ENCODE measurements around the gene CACNG4. TPM values are rescaled to one million over a fixed set of nuclear protein-coding genes. Genes with fewer than 3 reads are reported as not detected.

CACNG4 gene
- polyA plus RNA-seq, 12 donors = 5.6 to 16.3 (median 9.0) TPM; not detected in 1

DNA sequence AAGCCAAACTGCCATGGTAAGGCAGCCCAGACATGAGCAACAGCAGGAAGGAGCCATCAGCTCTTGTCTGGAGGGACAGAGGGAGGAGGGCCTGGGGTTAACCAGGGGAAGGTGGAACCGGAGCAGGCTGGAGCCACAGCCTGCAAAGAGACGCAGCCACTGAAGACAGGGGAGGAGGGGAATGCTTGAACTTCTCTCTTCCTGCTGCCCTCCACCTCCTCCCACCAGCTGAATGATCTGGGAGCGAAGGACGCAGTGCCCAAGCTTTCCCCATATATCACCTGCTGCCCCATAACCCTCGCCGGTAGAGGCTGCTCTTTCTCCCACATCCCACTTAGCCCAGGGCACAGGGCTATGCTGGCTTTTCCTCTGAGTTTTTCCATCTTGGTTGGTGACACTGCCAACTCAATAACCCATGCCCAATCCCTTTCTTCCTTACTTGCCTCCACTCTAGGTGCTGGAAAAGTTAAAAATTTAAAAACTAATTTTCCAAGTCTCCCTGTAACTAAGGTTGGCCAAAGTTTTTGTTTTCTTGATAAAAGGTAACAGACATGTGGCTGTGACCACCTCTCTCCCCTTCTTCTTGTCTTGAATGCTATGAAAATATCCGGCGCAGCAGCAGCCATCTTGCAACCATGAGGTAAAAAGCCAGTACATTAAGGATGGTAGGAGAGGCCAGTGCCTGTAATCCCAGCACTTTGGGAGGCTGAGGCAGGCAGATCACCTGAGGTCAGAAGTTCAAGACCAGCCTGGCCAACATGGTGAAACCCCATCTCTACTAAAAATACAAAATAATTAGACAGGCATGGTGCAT is 21.8 kb upstream of the CACNG4 start:
- no peak for DNase-seq

DNA sequence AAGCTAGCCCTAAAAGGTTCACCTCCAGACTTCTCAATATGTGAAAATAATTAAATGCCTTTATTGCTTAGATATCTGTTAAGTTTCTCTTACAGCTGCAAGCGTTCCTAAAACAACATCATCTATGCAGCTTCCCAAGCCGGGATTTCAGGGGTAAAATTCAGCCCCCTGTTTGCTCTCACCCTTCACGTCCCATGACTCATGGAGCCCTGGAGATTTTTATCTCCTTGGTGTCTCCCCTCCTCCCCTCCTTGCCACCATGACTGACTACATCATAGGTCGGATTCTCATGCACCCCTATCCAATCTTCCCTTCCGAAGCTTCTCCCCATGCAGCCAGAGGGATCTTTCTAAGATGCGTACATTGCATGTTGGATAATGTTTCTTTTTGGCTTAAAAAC is 21.0 kb upstream of the CACNG4 start:
- no peak for DNase-seq

DNA sequence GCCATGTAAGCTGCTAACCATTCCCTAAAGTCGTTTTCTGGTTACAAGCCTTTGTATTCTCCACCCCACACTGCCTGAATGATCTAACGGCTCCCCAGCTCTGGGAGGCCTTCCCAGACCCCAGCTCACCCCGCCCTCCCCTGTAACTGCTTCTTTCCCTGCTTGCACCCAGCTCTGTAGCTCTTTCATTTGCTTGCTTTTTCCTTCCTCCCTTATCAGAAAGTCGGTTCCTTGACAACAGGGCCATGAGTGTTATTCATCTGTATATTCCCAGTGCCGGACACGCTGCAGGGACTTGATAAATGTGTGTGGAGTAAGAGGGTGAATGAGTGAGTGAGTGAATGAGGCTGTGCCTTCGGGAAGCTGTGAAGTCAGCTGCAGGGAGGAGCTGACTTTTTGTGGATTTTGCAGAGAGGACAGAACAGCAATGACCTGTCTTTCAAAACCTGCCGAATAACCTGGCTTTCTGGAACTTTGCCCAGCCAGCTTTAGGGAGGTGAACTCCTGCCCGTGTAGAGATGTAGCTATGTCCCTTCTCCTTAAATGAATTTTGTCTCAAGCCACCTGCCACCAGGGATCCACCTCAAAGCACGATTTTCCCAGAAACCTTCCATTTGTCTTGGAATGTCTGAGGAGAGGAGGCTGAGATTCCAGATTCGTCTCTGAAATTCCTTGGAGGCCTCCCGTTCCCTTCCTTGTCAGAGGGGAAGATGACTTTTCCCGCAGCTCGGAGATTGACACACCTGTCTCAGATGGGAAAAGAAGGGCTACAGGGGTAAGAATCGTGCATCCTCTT is 20.0 kb upstream of the CACNG4 start:
- DNase-seq = peak; percentile 20

DNA sequence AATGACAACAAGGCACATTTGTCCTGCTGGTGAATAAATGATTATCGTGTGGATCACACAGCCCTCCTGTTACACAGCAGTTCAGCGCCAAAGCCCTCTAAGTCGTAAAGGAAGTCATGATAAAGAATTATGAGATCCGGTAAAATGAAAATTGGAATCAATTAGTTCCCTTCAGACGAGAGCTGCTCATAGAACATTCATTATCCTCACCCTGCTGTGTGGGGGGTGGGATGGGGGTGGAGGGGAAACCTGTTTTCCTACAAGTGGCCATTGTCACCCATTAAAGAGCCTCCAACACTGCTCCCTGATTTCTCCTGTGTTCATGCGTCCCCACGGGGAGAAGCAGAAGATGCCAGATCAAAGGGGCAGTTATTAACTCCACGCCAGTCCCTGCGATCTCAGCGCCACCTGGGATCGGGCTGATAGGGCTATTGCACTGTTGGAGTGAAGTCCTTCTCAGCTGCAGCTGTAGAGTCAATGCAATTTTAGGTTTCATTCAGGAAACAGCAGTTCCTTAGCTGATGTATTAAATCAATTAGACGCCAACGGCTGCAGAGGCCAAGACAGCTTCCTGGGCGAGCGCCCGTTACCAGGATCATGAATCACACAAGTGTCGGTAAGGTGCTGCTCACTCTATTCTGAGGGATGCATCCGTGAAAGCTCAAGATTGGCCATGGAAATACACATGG is 19.2 kb upstream of the CACNG4 start:
- DNase-seq = no peak

DNA sequence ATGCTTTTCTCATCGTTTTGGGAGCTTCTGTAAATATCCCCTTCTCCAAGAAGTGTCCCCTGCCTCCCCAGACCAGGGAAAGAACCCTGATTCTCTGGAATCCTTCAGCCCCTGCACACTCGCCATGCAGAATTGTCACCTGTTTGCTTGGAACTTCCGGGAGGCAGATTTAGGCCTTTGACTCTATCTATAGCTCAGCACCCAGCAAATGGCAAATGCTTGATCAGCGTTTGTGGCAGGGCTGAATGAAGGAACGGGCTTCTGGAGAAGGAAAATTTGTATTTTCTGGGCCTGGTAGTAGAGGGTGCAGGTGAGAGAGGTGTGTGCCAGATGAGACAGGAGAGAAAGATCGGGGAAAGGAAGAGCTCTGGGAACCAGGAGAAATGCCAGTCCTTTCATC is 18.3 kb upstream of the CACNG4 start:
- no peak for DNase-seq

DNA sequence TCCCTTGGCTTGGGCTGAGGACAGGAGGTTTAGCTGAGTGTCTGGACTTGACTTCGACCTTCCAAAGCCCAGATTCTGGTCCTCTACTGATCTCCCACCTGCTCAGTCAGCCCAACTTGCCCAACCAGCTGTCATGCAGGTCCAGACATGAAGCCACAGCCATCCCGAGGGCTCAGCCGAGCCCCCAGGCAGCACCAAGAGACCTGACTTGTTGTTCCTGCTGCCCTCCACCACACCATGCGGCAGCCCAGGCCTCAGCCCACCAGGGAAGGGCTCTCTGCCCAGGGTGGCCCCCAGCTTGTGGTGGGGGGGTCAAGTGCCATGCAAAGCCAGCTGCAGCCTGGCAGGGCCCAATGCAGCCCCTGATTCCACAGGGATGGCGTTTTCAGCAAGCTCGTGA is 17.2 kb upstream of the CACNG4 start:
- no peak for DNase-seq

DNA sequence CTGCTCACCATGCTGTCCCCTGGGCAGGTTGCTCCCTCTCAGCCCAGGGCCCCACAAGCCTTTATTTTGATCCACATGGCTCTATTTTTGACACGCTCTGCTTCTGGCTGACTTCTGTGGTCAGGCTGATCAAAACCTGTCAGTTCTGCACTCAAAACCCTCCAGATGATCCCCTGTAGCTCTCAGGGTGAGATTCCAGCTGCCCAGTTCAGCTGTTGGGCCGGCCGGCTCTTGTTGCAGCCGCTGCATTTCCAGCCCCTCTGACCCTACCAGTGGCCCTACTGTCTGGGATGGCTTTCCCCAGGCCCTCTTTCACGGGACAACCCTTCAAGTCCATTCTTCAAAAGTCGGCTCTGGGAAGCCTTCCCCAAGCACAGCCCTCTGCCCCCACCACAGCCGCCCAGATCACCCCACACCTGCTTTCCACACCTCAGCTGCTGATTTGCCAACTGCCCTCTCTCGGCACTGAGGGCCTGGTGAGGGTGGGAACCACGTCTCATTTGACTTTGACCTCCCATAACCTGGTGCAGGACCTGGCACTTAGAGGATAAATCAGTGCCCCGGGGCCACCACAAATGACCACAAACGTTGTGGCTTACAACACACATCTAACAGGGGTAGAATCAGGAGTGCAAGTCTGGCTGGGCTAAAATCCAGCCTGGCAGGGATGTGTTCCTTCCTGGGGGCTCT is 16.3 kb upstream of the CACNG4 start:
- DNase-seq = no peak

DNA sequence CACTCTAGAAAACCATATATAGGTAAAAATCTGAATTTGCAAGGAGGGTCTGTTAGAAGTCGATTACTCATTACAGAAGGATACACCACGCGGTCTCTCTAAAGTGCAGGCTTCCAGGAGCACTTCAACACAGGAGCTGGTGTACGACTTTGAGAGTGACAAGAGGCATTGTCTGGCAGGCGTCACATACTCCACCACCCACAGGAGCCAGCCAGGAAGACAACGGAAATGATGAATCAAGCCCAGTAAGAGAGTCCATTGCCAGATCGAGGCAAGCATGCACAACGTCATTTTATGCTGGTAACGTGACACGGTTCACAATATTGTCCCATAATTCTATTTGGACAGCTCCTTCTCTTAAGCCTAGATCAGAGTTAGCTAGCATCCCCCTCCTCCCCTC is 15.0 kb upstream of the CACNG4 start:
- DNase-seq = no peak

DNA sequence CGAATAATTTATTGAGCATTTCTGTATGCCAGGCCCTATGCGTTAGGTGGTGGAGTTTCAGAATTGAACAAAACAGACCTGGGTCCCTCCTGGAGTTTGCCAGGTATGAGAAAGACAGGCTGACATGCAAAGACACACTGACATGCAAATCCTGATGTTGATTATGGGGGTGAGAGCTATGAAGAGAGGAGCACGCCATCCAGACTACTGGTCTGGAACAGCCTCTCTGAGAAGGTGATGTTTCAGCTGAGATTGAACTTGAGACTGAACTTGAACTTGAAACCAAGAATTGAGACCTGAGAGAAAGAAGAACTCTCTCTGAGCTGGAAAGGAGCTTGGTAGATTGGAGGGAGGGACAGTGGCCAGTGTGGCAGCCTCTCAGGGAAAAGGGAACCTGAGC is 14.2 kb upstream of the CACNG4 start:
- DNase-seq = no peak

DNA sequence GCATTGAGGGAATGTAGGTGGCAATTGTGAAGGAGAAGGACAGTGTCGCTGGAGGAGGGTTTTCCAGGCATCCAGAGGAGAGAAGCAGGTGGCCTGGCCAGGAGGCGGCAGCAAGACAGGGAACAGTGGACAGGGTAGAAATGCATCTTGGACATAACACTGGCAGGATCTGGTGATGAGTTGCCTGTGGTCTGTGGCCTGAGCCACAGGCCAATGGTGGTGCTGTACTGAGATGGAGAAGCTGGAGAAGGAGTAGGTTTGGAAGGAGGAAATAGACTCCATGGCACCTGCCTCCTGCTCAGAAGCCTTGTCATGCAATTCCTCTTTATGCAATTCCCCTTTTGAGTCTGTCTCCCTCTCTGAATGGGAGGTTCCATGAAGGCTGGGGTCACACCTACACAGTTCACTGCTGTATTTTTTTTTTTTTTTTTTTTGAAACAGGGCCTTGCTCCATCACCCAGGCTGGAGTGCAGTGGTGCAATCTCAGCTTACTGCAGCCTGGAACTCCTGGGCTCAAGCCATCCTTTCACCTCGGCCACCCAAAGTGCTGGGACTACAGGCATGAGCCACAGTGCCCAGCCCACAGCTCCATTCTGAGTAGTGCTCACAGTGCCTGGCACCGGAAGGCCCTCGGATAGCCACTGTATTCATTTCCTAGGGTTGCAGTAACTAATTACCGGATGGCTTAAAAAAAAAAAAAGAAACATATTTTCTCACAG is 13.5 kb upstream of the CACNG4 start:
- no peak for DNase-seq

DNA sequence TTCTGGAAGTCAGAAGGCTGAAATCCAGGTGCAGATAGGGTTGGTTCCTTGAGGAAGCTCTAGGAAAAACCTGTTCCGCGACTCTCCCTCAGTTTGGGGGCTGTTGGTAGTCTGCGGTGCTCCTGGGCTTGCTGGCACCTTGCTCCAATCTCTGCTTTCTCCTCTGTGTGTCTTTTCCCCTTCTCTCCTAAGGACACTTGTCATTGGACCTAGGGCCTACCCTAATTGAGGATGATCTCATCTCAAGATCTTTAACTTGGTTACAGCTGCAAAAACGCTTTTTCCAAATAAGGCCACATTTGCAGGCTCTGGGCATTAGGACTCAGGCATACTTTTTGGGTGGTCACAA is 12.9 kb upstream of the CACNG4 start:
- no peak for DNase-seq

DNA sequence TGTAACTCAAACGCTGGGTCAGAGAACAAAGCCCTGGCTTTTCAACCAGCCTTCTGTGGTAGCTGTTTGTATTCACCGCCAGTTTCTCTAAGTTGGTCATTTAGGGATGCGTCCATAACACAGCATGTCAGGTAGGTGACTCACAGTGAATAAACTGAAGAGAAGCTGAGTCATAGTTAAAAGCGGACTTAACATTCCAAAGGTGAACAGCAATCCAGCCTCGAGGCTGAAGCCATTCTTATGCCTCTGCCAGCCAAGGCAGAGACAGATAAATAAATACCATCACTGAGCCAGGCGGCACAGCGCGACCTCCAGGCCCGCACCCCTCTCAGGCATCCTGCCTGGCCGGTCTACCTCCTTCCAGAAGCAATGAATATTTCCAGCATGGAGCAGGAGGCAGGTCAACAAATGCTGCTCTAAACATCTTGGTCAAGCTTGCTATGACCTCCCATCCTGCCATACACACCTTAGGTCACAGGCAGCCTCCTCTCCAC is 12.4 kb upstream of the CACNG4 start:
- no peak for DNase-seq

DNA sequence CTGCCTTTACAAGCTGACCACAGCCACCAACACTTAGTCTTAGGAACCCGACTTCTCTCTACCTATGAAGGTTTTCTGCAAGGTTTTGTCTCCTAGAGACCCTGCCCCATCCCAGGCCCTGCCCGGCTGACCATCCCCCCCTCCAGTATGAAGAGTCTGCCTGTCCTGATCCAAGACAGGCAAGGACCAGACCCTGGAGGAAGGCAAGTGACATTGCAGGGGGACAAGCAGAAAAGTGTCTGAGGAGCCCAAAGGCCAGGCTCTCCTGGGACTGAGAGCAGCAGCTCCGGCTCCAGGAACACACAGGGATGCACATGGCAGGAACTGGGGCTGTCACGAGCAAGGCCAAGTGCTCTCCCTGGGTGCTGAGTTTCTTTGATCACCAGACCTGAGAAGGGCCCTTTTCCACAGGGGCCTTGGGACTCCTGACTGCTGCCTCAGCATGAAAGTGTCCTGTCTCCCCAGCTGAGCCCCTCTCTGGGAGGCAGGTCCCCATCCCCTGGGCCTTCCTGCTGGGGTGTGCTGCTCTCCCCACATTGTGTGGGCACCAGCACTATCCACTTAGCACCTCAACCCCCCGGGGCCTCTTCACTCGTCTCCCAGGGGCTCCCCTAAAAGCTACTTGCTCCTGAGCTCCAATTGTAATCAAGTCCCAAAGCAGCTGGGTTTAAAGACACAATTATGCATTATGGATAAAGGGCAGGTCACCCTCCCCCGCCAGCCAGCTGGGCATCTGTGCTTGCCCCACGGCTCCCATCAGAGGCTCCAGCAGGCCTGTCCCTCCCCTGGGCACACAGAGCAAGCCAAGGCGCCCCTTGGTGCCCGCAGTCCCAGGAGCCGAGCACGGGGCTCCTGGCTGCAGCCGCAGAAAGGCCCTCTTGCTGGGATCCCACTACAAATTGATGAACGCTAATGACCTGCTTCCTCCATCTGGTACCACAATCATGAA is 11.6 kb upstream of the CACNG4 start:
- DNase-seq = no peak

DNA sequence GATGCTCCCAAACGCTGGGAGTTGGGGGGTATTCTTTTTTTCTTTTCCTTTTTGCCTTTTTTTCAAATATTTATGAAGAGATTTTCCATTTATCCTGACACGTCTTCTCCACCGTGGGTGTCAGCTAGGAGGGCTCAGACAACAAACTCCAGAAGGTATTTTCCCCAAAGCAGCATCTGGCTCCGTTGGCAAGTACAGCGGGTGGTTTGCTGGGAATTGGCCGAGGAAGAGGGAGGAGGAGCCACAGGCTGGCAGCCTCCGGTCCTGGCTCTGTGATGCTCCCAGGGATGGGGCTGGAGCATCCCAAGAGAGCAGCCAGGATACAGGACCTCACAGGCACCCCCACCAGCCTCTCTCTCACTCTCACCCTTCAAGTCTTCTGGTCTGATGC is 10.9 kb upstream of the CACNG4 start:
- DNase-seq = no peak

DNA sequence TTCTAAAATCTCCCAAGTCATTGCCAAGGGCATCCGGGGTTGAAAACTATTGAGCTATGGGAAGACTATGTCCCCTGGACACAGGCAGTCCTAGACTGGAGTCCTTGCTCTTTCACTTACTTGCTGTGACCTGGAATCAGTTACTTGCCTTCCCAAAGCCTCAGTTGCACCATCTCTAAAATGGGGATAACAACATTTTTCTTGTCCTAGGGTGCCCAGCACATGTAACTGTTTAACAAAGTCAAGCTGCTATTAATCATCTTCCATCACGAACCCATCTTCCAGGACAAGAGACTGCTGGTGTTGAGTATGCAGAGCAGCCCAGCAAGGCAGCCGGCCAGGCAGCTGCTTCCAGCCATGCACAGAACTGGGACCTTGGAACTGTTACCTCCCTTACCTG is 9.9 kb upstream of the CACNG4 start:
- DNase-seq = no peak

DNA sequence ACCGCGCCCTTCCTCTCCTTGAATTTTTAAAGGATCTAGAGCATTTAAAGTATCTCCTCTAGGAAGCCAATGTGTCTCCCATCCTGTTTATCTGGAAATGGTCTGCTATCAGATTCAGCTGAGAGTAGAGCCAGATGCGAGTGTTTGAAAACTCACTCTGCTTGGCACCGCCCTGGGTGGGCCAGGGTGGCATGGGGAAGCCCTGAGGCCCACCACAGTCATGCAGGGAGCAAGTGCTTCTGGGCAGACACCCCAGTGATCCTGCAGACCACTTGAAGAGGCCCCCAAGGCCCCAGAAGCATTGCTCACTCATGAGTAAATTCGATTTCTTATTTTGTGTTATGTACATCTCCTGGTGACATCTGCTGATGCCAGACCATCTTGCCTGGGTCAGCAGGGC is 8.7 kb upstream of the CACNG4 start:
- no peak for DNase-seq

DNA sequence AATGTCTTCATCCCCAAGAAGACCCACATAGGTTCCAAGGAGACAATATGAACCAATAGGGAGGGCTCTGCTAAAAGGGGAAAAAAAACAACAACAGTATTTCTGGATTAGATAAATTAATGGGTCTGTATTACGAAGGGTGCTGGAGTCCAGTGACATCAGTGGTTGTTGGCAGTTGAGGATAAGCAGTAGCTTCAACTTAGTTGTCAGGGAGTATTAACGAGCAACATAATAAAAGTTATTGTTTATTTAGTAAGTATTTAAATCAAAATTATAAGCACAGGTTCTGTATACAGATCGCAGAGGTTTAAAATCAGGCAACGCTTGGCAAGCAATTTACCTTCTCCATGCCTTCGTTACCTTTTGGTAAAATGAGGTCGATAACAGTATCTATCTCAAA is 7.6 kb upstream of the CACNG4 start:
- no peak for DNase-seq

DNA sequence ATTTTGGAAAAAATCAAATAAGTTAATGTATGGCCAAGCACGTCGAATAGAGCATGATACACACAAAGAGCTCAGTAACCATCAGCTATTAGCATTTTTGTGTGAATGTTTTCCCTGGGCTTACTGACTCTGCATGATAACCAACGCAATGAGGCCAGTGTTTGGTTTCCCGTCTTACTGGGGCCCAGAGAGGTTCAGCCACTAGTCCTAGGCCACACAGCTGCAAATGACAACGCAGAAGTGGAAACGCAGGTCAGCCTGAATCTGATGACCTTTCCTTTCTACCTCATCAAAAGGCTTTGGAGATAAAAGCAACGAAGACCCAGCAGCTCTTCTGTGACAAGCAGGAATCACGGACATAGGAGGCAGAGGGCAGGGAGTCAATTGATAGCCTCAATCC is 7.2 kb upstream of the CACNG4 start:
- DNase-seq = no peak

DNA sequence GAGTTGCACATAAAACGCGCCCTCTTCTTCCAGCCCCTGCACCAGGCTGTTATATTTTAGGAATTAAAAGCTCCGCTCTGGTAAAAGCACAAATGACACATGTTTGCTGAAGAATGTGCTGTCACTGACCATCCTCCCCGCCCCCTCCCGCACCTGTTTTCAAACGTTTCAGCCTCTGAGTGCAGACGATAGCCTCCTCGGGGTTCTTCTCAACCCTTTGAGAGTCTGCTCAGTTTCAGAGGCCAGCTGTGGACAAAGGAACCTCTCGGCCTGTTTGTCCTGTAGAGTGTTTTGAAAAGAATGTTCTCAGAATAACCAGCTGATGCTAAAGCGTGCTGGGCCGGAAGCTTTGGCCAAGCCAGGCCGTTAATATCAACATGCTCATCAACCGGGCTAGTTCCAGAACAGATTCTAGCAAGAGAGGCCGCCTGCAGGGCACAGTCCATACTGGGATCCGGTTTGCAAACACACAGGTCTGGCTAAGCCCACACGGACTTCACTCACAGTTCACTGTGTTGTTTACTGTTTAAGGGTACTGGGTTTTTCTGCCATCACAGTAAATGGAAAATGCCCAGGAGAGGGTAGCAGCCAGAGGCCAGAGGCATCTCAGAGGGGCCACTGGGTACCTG is 6.4 kb upstream of the CACNG4 start:
- no peak for DNase-seq

Measured in muscle of arm (tissue), 12 donors.